GM21723 (cell line): ENCODE measurements around the gene IL22RA1.

Source experiments
- ATAC-seq: cut with Tn5 transposase; IDR thresholded peaks from one replicate; pipeline ENCODE4 v1.9.1; 2021; ENCODE audit warnings: mild to moderate bottlenecking, moderate library complexity; ENCODE audit not compliant: unreplicated experiment

The IL22RA1 gene

GRCh38 chr1:24139841-24140425, 3.0 kb downstream of the IL22RA1 start:
- no peak for ATAC-seq

GRCh38 chr1:24139222-24139489, 3.8 kb downstream of the IL22RA1 start:
- ATAC-seq = no peak

GRCh38 chr1:24138476-24139221, 4.3 kb downstream of the IL22RA1 start:
- no peak for ATAC-seq

GRCh38 chr1:24136956-24137539, 5.9 kb downstream of the IL22RA1 start:
- ATAC-seq = no peak

- ATAC-seq = no peak
Observed at GRCh38 chr1:24134376-24134775, 8.6 kb downstream of the IL22RA1 start.

GRCh38 chr1:24133819-24134218, 9.1 kb downstream of the IL22RA1 start:
- no peak for ATAC-seq

GRCh38 chr1:24130385-24130784, 12.6 kb downstream of the IL22RA1 start:
- no peak for ATAC-seq

- no peak for ATAC-seq
Observed at GRCh38 chr1:24127801-24128363, 15.1 kb downstream of the IL22RA1 start.

- ATAC-seq = no peak
Observed at GRCh38 chr1:24127134-24127800, 15.7 kb downstream of the IL22RA1 start.

- ATAC-seq = no peak
Observed at GRCh38 chr1:24126672-24127023, 16.3 kb downstream of the IL22RA1 start.

GRCh38 chr1:24126018-24126671, 16.8 kb downstream of the IL22RA1 start:
- ATAC-seq = no peak

GRCh38 chr1:24125456-24125855, 17.5 kb downstream of the IL22RA1 start:
- ATAC-seq = no peak

GRCh38 chr1:24124980-24125379, 18.0 kb downstream of the IL22RA1 start:
- no peak for ATAC-seq

- ATAC-seq = no peak
Observed at GRCh38 chr1:24123611-24124010, 19.3 kb downstream of the IL22RA1 start.

- no peak for ATAC-seq
Observed at GRCh38 chr1:24122776-24123175, 20.2 kb downstream of the IL22RA1 start.

- no peak for ATAC-seq
Observed at GRCh38 chr1:24121406-24121805, 21.5 kb downstream of the IL22RA1 start.

GRCh38 chr1:24120965-24121364, 22.0 kb downstream of the IL22RA1 start:
- ATAC-seq = no peak

- no peak for ATAC-seq
Observed at GRCh38 chr1:24119859-24120756, 22.8 kb downstream of the IL22RA1 start.

- ATAC-seq = no peak
Observed at GRCh38 chr1:24119489-24119858, 23.5 kb downstream of the IL22RA1 start.
